Kidney (tissue), 14 donors: ENCODE results near the gene PIP5K1B. TPM values are rescaled to one million over a fixed set of nuclear protein-coding genes. Genes with fewer than 3 reads are reported as not detected.

Experiments used
- DNase-seq, 5 donors: peaks; one replicate each; pipeline ENCODE4 v3.0.0-alpha.2; 2013 to 2020
- FAIRE-seq: peaks from 2 replicates; lab custom pipeline; 2012; peaks lifted over from hg19 to GRCh38; lab: Jason Lieb, UNC
- H3K27ac ChIP-seq, 2 donors: one replicate each; pipeline ENCODE4 v1.7.0; 2013; ENCODE audit warnings: low read depth in 2 of 2, low read length in 2 of 2, inconsistent platforms in 1 of 2
- H3K27me3 ChIP-seq: one replicate; pipeline ENCODE4 v1.7.1; 2013; ENCODE audit warnings: low read length, inconsistent platforms; ENCODE audit not compliant: control insufficient read depth, insufficient read depth
- H3K36me3 ChIP-seq, 3 donors: one replicate each; pipeline versions ENCODE4 v1.7.0 to v1.7.1; 2013; ENCODE audit warnings: low read length in 3 of 3, control low read depth in 1 of 3, inconsistent platforms in 1 of 3; ENCODE audit not compliant: insufficient read depth in 3 of 3, control insufficient read depth in 2 of 3
- H3K4me1 ChIP-seq, 3 donors: one replicate each; pipeline versions ENCODE4 v1.7.0 to v1.7.1; 2013; ENCODE audit warnings: low read length in 3 of 3, inconsistent platforms in 1 of 3, low read depth in 1 of 3; ENCODE audit not compliant: control insufficient read depth in 2 of 3, insufficient read depth in 2 of 3
- H3K4me3 ChIP-seq, 3 donors: one replicate each; pipeline versions ENCODE4 v1.7.0 to v1.8.1; 2013; ENCODE audit warnings: low read length in 3 of 3, control low read depth in 1 of 3, inconsistent platforms in 1 of 3
- H3K9ac ChIP-seq, 3 donors: one replicate each; pipeline versions ENCODE4 v1.7.0 to v1.7.1; 2013; ENCODE audit warnings: low read length in 3 of 3, control low read depth in 1 of 3, inconsistent platforms in 1 of 3
- H3K9me3 ChIP-seq, 3 donors: one replicate each; pipeline versions ENCODE4 v1.7.0 to v1.7.1; 2013; ENCODE audit warnings: low read length in 3 of 3, control low read depth in 1 of 3, inconsistent platforms in 1 of 3; ENCODE audit not compliant: control insufficient read depth in 2 of 3, insufficient read depth in 1 of 3
- CTCF ChIP-seq: IDR thresholded peaks from 3 replicates; pipeline ENCODE4 v1.5.1; 2012; ENCODE audit warnings: mild to moderate bottlenecking, moderate library complexity, borderline replicate concordance; ENCODE audit not compliant: insufficient read depth; ENCODE audit errors: extremely low read depth
- intact Hi-C: fragments of 100-400 bp; cut with DNase I; formaldehyde crosslinking; loops from one replicate; pipeline ENCODE4 v1.11.1; 2022
- polyA plus RNA-seq: library from polyadenylated mRNA; stranded (reverse); fragments of 350-450 nt; fragmentation: Illumina TruSeq; extraction: RNeasy Lipid Tissue Mini Kit (QIAGEN cat#74804); gene quantifications from one replicate; pipeline ENCODE4 v1.2.3, GENCODE V29; 2014; ENCODE audit warnings: low read depth, low replicate concordance; ENCODE audit not compliant: insufficient read depth
- total RNA-seq: library from RNA; stranded (reverse); fragmentation: NEBNext Ultra II Directional; extraction: Animal tissue kit (Norgen Biotek cat#: 25700); gene quantifications from one replicate; pipeline ENCODE4 v1.2.1, GENCODE V29; 2021
- donor health status: control.
- donor health status: control.
- donor health status: control.
- donor health status: control.
- donor health status: control.
- donor health status: DM: yes; HTN: yes; CAD: no.
- donor health status: Normal renal cell carcinoma (clear cell type).

The PIP5K1B gene
- total and polyA plus RNA-seq, 2 donors from 2014 or later, result 9.4 to 10.1 TPM

GRCh38 chr9:68711932-68712331 lies 6.9 kb downstream of the PIP5K1B start:
- H3K4me3 ChIP-seq, result no peak overlapping the region
- no peak overlapping the region for H3K9ac ChIP-seq
- no peaks in the 10 kb centered on the region for H3K4me1 ChIP-seq
- H3K27me3 ChIP-seq, result no peaks in the 10 kb centered on the region
- no peaks in the 10 kb centered on the region for H3K9me3 ChIP-seq
- no peaks in the 10 kb centered on the region for H3K36me3 ChIP-seq
- no peak for TF ChIP-seq CTCF
- FAIRE-seq (no peak), DNase-seq (no peak)
- no peak overlapping the region for H3K27ac ChIP-seq
- intact Hi-C loops, result no loop called here

GRCh38 chr9:68714416-68715180 lies 9.6 kb downstream of the PIP5K1B start:
- TF ChIP-seq CTCF, result no peak
- Histone ChIP-seq H3K27me3 (no peaks in the 10 kb centered on the region), H3K9me3 (no peaks in the 10 kb centered on the region), H3K4me3 (no peak overlapping the region), H3K4me1 (no peaks in the 10 kb centered on the region), H3K36me3 (no peaks in the 10 kb centered on the region), H3K27ac (no peak overlapping the region), H3K9ac (no peak overlapping the region)
- no peak for FAIRE-seq
- DNase-seq, result no peak
- intact Hi-C loops, result no loop called here

- Histone ChIP-seq H3K4me1 (no peaks in the 10 kb centered on the region), H3K9ac (no peak overlapping the region), H3K36me3 (no peaks in the 10 kb centered on the region), H3K4me3 (no peak overlapping the region), H3K27me3 (no peaks in the 10 kb centered on the region), H3K27ac (no peak overlapping the region), H3K9me3 (no peaks in the 10 kb centered on the region)
- intact Hi-C loops, result no loop called here
- TF ChIP-seq CTCF, result no peak
- FAIRE-seq, result no peak
- DNase-seq, result no peak
These were observed 10.1 kb downstream of the PIP5K1B start for GRCh38 chr9:68715181-68715456.
